Caki2 (cell line): Measurements from ENCODE around the gene B3GNT2. TPM values are rescaled to one million over a fixed set of nuclear protein-coding genes. Genes with fewer than 3 reads are reported as not detected.
"Not testable (repeated sequence)": the region's sequence is repeated elsewhere in the genome, so short reads cannot be mapped to it uniquely, and the experiment has no call there.

Experiments
- DNase-seq: peaks from one replicate; pipeline ENCODE4 v3.0.0-alpha.2; 2015; ENCODE audit warnings: low read depth
- in situ Hi-C: cut with HindIII; loops from 2 replicates; pipeline ENCODE4 v1.10.0; 2016; ENCODE audit warnings: low sequenced_read_pairs, low pct_unique_long_range_greater_than_20kb, mixed read lengths
- total RNA-seq: library from RNA; depleted of rRNA; stranded (reverse); fragments of >200 nt; shearing (Covaris generic); gene quantifications from 2 replicates; pipeline ENCODE4 v1.2.3, GENCODE V29; 2014; ENCODE audit warnings: low replicate concordance; rRNA removed

B3GNT2 gene
- 10.6 and 11.5 TPM in 2 replicates for total RNA-seq

GRCh38 chr2:62195421-62196277 is at the start of gene B3GNT2:
Gene B3GNT2 (plus strand): TSS chr2:62196115. CDS start chr2:62222221, 26,106 bp downstream.
- in situ Hi-C loops = no loop called here
- DNase-seq = peak; percentile 66

- in situ Hi-C loops, DNase-seq: not testable (repeated sequence)
Measured at GRCh38 chr2:62146790-62147189, 49.1 kb upstream of the B3GNT2 start.

GRCh38 chr2:62147610-62148301 is 48.2 kb upstream of the B3GNT2 start:
- in situ Hi-C loops = no loop called here
- DNase-seq = no peak

- peak; percentile 19 for DNase-seq
- in situ Hi-C loops = no loop called here
Measured at GRCh38 chr2:62149708-62150107, 46.2 kb upstream of the B3GNT2 start.

GRCh38 chr2:62150597-62151305 is 45.2 kb upstream of the B3GNT2 start:
- DNase-seq = no peak
- in situ Hi-C loops = no loop called here

- no peak for DNase-seq
- in situ Hi-C loops = no loop called here
Measured at GRCh38 chr2:62151306-62151638, 44.6 kb upstream of the B3GNT2 start.

- no peak for DNase-seq
- in situ Hi-C loops = no loop called here
Measured at GRCh38 chr2:62152000-62152399, 43.9 kb upstream of the B3GNT2 start.

- no peak for DNase-seq
- in situ Hi-C loops = no loop called here
Measured at GRCh38 chr2:62156861-62157496, 38.9 kb upstream of the B3GNT2 start.

- no peak for DNase-seq
- in situ Hi-C loops = no loop called here
Measured at GRCh38 chr2:62158444-62159121, 37.3 kb upstream of the B3GNT2 start.

GRCh38 chr2:62160691-62161090 is 35.2 kb upstream of the B3GNT2 start:
- in situ Hi-C loops, DNase-seq: not testable (repeated sequence)

- DNase-seq = no peak
- in situ Hi-C loops = no loop called here
Measured at GRCh38 chr2:62163106-62163831, 32.6 kb upstream of the B3GNT2 start.

GRCh38 chr2:62163834-62164233 is 32.1 kb upstream of the B3GNT2 start:
- in situ Hi-C loops = no loop called here
- DNase-seq = no peak

GRCh38 chr2:62175728-62176127 is 20.2 kb upstream of the B3GNT2 start:
- in situ Hi-C loops = no loop called here
- DNase-seq = no peak

- no peak for DNase-seq
- in situ Hi-C loops = no loop called here
Measured at GRCh38 chr2:62176801-62177200, 19.1 kb upstream of the B3GNT2 start.

- in situ Hi-C loops = no loop called here
- no peak for DNase-seq
Measured at GRCh38 chr2:62177392-62178049, 18.4 kb upstream of the B3GNT2 start.

GRCh38 chr2:62178741-62179271 is 17.1 kb upstream of the B3GNT2 start:
- in situ Hi-C loops = no loop called here
- no peak for DNase-seq

GRCh38 chr2:62180975-62181374 is 14.9 kb upstream of the B3GNT2 start:
- in situ Hi-C loops = no loop called here
- DNase-seq = no peak
